Spleen (tissue), 13 donors: Measurements from ENCODE around the gene ZNF620. TPM values are rescaled to one million over a fixed set of nuclear protein-coding genes. Genes with fewer than 3 reads are reported as not detected.

Experiments
- DNase-seq: peaks from one replicate; pipeline ENCODE4 v3.0.0-alpha.2; 2020
- H3K27ac ChIP-seq, 8 donors: fragments of 200-600 bp; sonication (generic) in 7 of 8; 1 replicate in 4 of 8; 2 replicates in 4 of 8; pipeline versions ENCODE4 v1.5.0 to v1.8.0; 2016 to 2021; ENCODE audit warnings: inconsistent platforms in 4 of 8, mild to moderate bottlenecking in 4 of 8, moderate library complexity in 1 of 8
- H3K27me3 ChIP-seq, 7 donors: fragments of 200-600 bp; sonication (generic) in 6 of 7; replicated peaks in 1 of 7; 1 replicate in 4 of 7; 2 replicates in 3 of 7; pipeline versions ENCODE4 v1.5.0 to v1.8.0; 2016 to 2021; ENCODE audit warnings: inconsistent platforms in 3 of 7, mild to moderate bottlenecking in 1 of 7
- H3K36me3 ChIP-seq, 6 donors: fragments of 200-600 bp; sonication (generic) in 5 of 6; 1 replicate in 4 of 6; 2 replicates in 2 of 6; pipeline versions ENCODE4 v1.5.0 to v1.8.0; 2016 to 2021; ENCODE audit warnings: inconsistent platforms in 2 of 6
- H3K4me1 ChIP-seq, 6 donors: fragments of 200-600 bp; sonication (generic) in 5 of 6; 1 replicate in 3 of 6; 2 replicates in 3 of 6; pipeline versions ENCODE4 v1.5.0 to v1.8.0; 2016 to 2021; ENCODE audit warnings: inconsistent platforms in 3 of 6
- H3K4me3 ChIP-seq, 8 donors: fragments of 200-600 bp; sonication (generic) in 7 of 8; 1 replicate in 4 of 8; 2 replicates in 4 of 8; pipeline versions ENCODE4 v1.5.0 to v1.8.0; 2016 to 2021; ENCODE audit warnings: inconsistent platforms in 4 of 8, mild to moderate bottlenecking in 4 of 8, moderate library complexity in 2 of 8
- H3K9me3 ChIP-seq, 8 donors: fragments of 200-600 bp; sonication (generic) in 7 of 8; 1 replicate in 4 of 8; 2 replicates in 4 of 8; pipeline versions ENCODE4 v1.5.0 to v1.8.0; 2016 to 2021; ENCODE audit warnings: inconsistent platforms in 4 of 8
- CTCF ChIP-seq, 11 experiments: fragments of 200-600 bp in 7 of 11; fragments of 450-650 bp in 4 of 11; sonication (generic) in 4 of 11; IDR thresholded peaks in 8 of 11; conservative IDR thresholded peaks in 3 of 11; 1 replicate in 7 of 11; 2 replicates in 4 of 11; pipeline versions ENCODE4 v1.4.0 to v1.8.0; 2016 to 2021; ENCODE audit warnings: antibody characterized with exemption in 11 of 11, inconsistent platforms in 4 of 11, mild to moderate bottlenecking in 1 of 11
- POLR2A ChIP-seq, 3 donors: fragments of 450-650 bp; IDR thresholded peaks; one replicate each; pipeline ENCODE4 v1.5.1; 2017; ENCODE audit warnings: antibody characterized with exemption in 3 of 3, mild to moderate bottlenecking in 1 of 3
- POLR2AphosphoS5 ChIP-seq, 3 donors: sonication (generic); formaldehyde crosslinking; IDR thresholded peaks; one replicate each; pipeline ENCODE4 v1.5.1; 2017; ENCODE audit warnings: antibody characterized with exemption in 3 of 3
- WGBS, 5 donors: extraction: QIAGEN DNeasy Blood & Tissue Kit in 3 of 5; methylation state at CpG; one replicate each; pipeline versions ENCODE4 v1.1.5 to v1.1.7; 2013 to 2018; 5-methylcytosine and 5-hydroxymethylcytosine counted together
- intact Hi-C: fragments of 100-400 bp; cut with DNase I; formaldehyde crosslinking; loops from one replicate; pipeline ENCODE4 v1.15.0; 2023; ENCODE audit warnings: low total_unique reads
- long read RNA-seq, 2 donors: transcript quantifications; one replicate each; lab custom pipeline, GENCODE V29; 2026
- polyA plus RNA-seq, 3 donors: library from polyadenylated mRNA; stranded (reverse); fragments of 200-250 nt; gene quantifications; one replicate each; pipeline ENCODE4 v1.2.1, GENCODE V29; 2013
- total RNA-seq, 7 donors: library from RNA; depleted of rRNA in 3 of 7; stranded (reverse); fragments of >200 nt in 3 of 7; fragmentation: NEBNext Ultra II Directional in 4 of 7; extraction: Animal tissue kit (Norgen Biotek cat#: 25700) in 4 of 7; gene quantifications; one replicate each; pipeline versions ENCODE4 v1.1.0 to v1.2.1, GENCODE V29; 2016 to 2021
- donor health status: healthy with polysubstance abuse.
- donor health status: DM: no; HTN: no; CAD: no; lungs with moderate emphysema.
- donor health status: DM: no; HTN: no; CAD: no.
- donor health status: Bipolar disorder and iron deficiency.
- donor health status: healthy.
- donor health status: DM: no; HTN: no; CAD: no.
- donor health status: DM: yes; HTN: yes; CAD: no.

Gene ZNF620
- total RNA-seq (1 to 10 TPM; 1.8 to 7.4 (median 5.9) TPM), polyA plus RNA-seq (1 to 10 TPM; 1.2 to 2.4 (median 1.9) TPM)
- long read RNA-seq, donor 1, result 0 reads
- long read RNA-seq, donor 2, partial matches to known transcripts, result 0 of 1 reads
- long read RNA-seq, donor 2, other reads (novel, unspliced or antisense), result 0 of 1 reads

GRCh38 chr3:40505599-40506462 lies at the start of gene ZNF620:
Gene ZNF620, plus strand, starts transcription at chr3:40506039. Its CDS starts 314 bp downstream, at chr3:40506353.
- H3K27ac ChIP-seq, result peak within 1 kb of the TSS; percentile 66 to 85 (median 82)

GRCh38 chr3:40456279-40456939 lies 49.4 kb upstream of the ZNF620 start:
- DNase-seq, result peak; percentile 83
- H3K9me3 ChIP-seq, result no peaks in the 10 kb centered on the region
- WGBS, 5 donors, result 49 to 57% (median 53%) methylated on average over 29 of the region's 29 CpGs
- no peak for TF ChIP-seq CTCF (IDR thresholded peaks at IDR 0.05 in 8 of 11, conservative IDR thresholded peaks at IDR 0.05 in 3 of 11)
- no peak for TF ChIP-seq POLR2A (IDR thresholded peaks at IDR 0.05)
- TF ChIP-seq POLR2AphosphoS5 (IDR thresholded peaks at IDR 0.05), result no peak
- H3K27ac ChIP-seq, result peak overlapping the region; percentile 86 to 93 (median 90)
- peaks cover 0 to 33% (median 32%) of the 10 kb centered on the region in 6 donors for H3K36me3 ChIP-seq
- intact Hi-C loops, result loop anchor here (10.0 kb wide), 2 partner anchors 68 to 142 kb away; partner anchors contain the start of gene ZNF621
- H3K4me3 ChIP-seq, result peak overlapping the region; percentile 66 to 99 (median 90)
- H3K27me3 ChIP-seq, result no peaks in the 10 kb centered on the region
- peaks cover 25 to 76% (median 49%) of the 10 kb centered on the region in 6 donors for H3K4me1 ChIP-seq

More at GRCh38 chr3:40505599-40506462, at the start of gene ZNF620:
- peaks cover 0 to 12% (median 0%) of the 10 kb centered on the region in 6 donors for H3K36me3 ChIP-seq
- intact Hi-C loops, result no loop called here
- 6 to 12% (median 8%) methylated on average over 35 to 44 of the region's 44 CpGs for WGBS, 5 donors
- H3K9me3 ChIP-seq, result no peaks in the 10 kb centered on the region
- H3K27me3 ChIP-seq, result no peaks in the 10 kb centered on the region
- peaks cover 6 to 28% (median 14%) of the 10 kb centered on the region in 6 donors for H3K4me1 ChIP-seq
- peak within 1 kb of the TSS; percentile 51 to 74 (median 62) for H3K4me3 ChIP-seq
- TF ChIP-seq POLR2AphosphoS5 (IDR thresholded peaks at IDR 0.05) (peak; percentile 80 to 85 (median 83)), POLR2A (IDR thresholded peaks at IDR 0.05) (no peak), CTCF (IDR thresholded peaks at IDR 0.05 in 8 of 11, conservative IDR thresholded peaks at IDR 0.05 in 3 of 11) (peak in 4 of 11 experiments; percentile 21 to 34 (median 27))
- DNase-seq, result peak; percentile 86

- TF ChIP-seq POLR2AphosphoS5 (IDR thresholded peaks at IDR 0.05) (peak; percentile 98 to 99 (median 99)), POLR2A (IDR thresholded peaks at IDR 0.05) (peak; percentile 36 to 80 (median 74)), CTCF (IDR thresholded peaks at IDR 0.05 in 8 of 11, conservative IDR thresholded peaks at IDR 0.05 in 3 of 11) (no peak)
- intact Hi-C loops, result loop anchor here (10.0 kb wide), 2 partner anchors 68 to 142 kb away; partner anchors contain the start of gene ZNF621
- H3K9me3 ChIP-seq, result no peaks in the 10 kb centered on the region
- DNase-seq, result peak; percentile 97
- H3K27me3 ChIP-seq, result no peaks in the 10 kb centered on the region
- peaks cover 0 to 41% (median 40%) of the 10 kb centered on the region in 6 donors for H3K36me3 ChIP-seq
- 0 to 1% (median 1%) methylated on average over 56 to 79 of the region's 79 CpGs for WGBS, 5 donors
- peak within 1 kb of the TSS; percentile 86 to 93 (median 90) for H3K27ac ChIP-seq
- peaks cover 25 to 68% (median 45%) of the 10 kb centered on the region in 6 donors for H3K4me1 ChIP-seq
- H3K4me3 ChIP-seq, result peak within 1 kb of the TSS; percentile 66 to 99 (median 90)
Observed at GRCh38 chr3:40456940-40457823, 48.7 kb upstream of the ZNF620 start, which contains the start of gene RPL14. Gene RPL14, plus strand, starts transcription at chr3:40457339. Its CDS starts 133 bp downstream, at chr3:40457472.
